Measurements from ENCODE around the gene RNF20. TPM values are rescaled to one million over a fixed set of nuclear protein-coding genes. Genes with fewer than 3 reads are reported as not detected.

The RNF20 gene
- polyA plus RNA-seq, 1 donor (not counting 4 experiments of a cell fraction or from before 2014, with no cell fraction given), result 28.8 TPM

GRCh38 chr9:101536351-101536750 lies 2.7 kb downstream of the RNF20 start:
- Histone ChIP-seq H3K27me3 (ENCODE audit: control insufficient read depth, extremely low read depth, insufficient read depth, low read length) (no peaks in the 10 kb centered on the region), H3K4me3 (ENCODE audit: control insufficient read depth in 2 of 3, extremely low read depth in 1 of 3, insufficient read depth in 2 of 3, low read depth in 1 of 3, low read length in 3 of 3) (peak overlapping the region in 1 of 3 experiments; percentile 34), H2AFZ (ENCODE audit: control insufficient read depth, low read length) (no peak overlapping the region), H3K9me1 (ENCODE audit: control insufficient read depth, extremely low read depth, insufficient read depth, low read length) (no peaks in the 10 kb centered on the region), H3K36me3 (ENCODE audit: control insufficient read depth in 2 of 2, extremely low read depth in 1 of 2, insufficient read depth in 2 of 2, low read length in 2 of 2) (peaks cover 8 to 11% of the 10 kb centered on the region in 2 experiments), H3K4me2 (ENCODE audit: control insufficient read depth, extremely low read depth, insufficient read depth, low read depth, low read length) (peak overlapping the region; percentile 69), H4K20me1 (ENCODE audit: control insufficient read depth, extremely low read depth, insufficient read depth, low read length) (no peaks in the 10 kb centered on the region), H3K9me3 (ENCODE audit: control insufficient read depth, low read depth, low read length) (no peaks in the 10 kb centered on the region), H3K79me2 (ENCODE audit: control insufficient read depth, insufficient read depth, low read length) (peaks cover 22% of the 10 kb centered on the region), H3K4me1 (ENCODE audit: control insufficient read depth, extremely low read depth, insufficient read depth, low read length) (peaks cover 20% of the 10 kb centered on the region), H3K9ac (ENCODE audit: control insufficient read depth, extremely low read depth, insufficient read depth, low read length) (no peak overlapping the region), H3K27ac (ENCODE audit: control insufficient read depth, insufficient read depth, low read length) (peak overlapping the region; percentile 69)
- DNase-seq (ENCODE audit: low read depth, low spot score) (no peak), FAIRE-seq (no peak)
- no peak for TF ChIP-seq EZH2 (IDR thresholded peaks at IDR 0.05; ENCODE audit: low read length)
- TF ChIP-seq, protein P1, sequence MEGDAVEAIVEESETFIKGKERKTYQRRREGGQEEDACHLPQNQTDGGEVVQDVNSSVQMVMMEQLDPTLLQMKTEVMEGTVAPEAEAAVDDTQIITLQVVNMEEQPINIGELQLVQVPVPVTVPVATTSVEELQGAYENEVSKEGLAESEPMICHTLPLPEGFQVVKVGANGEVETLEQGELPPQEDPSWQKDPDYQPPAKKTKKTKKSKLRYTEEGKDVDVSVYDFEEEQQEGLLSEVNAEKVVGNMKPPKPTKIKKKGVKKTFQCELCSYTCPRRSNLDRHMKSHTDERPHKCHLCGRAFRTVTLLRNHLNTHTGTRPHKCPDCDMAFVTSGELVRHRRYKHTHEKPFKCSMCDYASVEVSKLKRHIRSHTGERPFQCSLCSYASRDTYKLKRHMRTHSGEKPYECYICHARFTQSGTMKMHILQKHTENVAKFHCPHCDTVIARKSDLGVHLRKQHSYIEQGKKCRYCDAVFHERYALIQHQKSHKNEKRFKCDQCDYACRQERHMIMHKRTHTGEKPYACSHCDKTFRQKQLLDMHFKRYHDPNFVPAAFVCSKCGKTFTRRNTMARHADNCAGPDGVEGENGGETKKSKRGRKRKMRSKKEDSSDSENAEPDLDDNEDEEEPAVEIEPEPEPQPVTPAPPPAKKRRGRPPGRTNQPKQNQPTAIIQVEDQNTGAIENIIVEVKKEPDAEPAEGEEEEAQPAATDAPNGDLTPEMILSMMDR (optimal IDR thresholded peaks at IDR 0.05 in 1 of 3, IDR thresholded peaks at IDR 0.05 in 1 of 3, conservative IDR thresholded peaks at IDR 0.05 in 1 of 3; ENCODE audit: extremely low read depth in 1 of 3, insufficient read depth in 2 of 3, low read length in 3 of 3), result no peak
- dilution Hi-C loops (cut with MboI; ENCODE audit: extremely low pct_ligation_motif_present, low sequenced_read_pairs), result no loop called here

- TF ChIP-seq, protein P1 (optimal IDR thresholded peaks at IDR 0.05 in 1 of 3, IDR thresholded peaks at IDR 0.05 in 1 of 3, conservative IDR thresholded peaks at IDR 0.05 in 1 of 3; ENCODE audit: extremely low read depth in 1 of 3, insufficient read depth in 2 of 3, low read length in 3 of 3), result no peak
- TF ChIP-seq EZH2 (IDR thresholded peaks at IDR 0.05; ENCODE audit: low read length), result no peak
- Histone ChIP-seq H2AFZ (ENCODE audit: control insufficient read depth, low read length) (no peak overlapping the region), H3K27ac (ENCODE audit: control insufficient read depth, insufficient read depth, low read length) (peak overlapping the region; percentile 69), H4K20me1 (ENCODE audit: control insufficient read depth, extremely low read depth, insufficient read depth, low read length) (no peaks in the 10 kb centered on the region), H3K79me2 (ENCODE audit: control insufficient read depth, insufficient read depth, low read length) (peaks cover 22% of the 10 kb centered on the region), H3K4me2 (ENCODE audit: control insufficient read depth, extremely low read depth, insufficient read depth, low read depth, low read length) (peak overlapping the region; percentile 69), H3K9me1 (ENCODE audit: control insufficient read depth, extremely low read depth, insufficient read depth, low read length) (no peaks in the 10 kb centered on the region), H3K27me3 (ENCODE audit: control insufficient read depth, extremely low read depth, insufficient read depth, low read length) (no peaks in the 10 kb centered on the region), H3K4me3 (ENCODE audit: control insufficient read depth in 2 of 3, extremely low read depth in 1 of 3, insufficient read depth in 2 of 3, low read depth in 1 of 3, low read length in 3 of 3) (peak overlapping the region in 1 of 3 experiments; percentile 34), H3K9me3 (ENCODE audit: control insufficient read depth, low read depth, low read length) (no peaks in the 10 kb centered on the region), H3K9ac (ENCODE audit: control insufficient read depth, extremely low read depth, insufficient read depth, low read length) (no peak overlapping the region), H3K36me3 (ENCODE audit: control insufficient read depth in 2 of 2, extremely low read depth in 1 of 2, insufficient read depth in 2 of 2, low read length in 2 of 2) (peaks cover 8 to 11% of the 10 kb centered on the region in 2 experiments), H3K4me1 (ENCODE audit: control insufficient read depth, extremely low read depth, insufficient read depth, low read length) (peaks cover 20% of the 10 kb centered on the region)
- FAIRE-seq (no peak), DNase-seq (ENCODE audit: low read depth, low spot score) (no peak)
- dilution Hi-C loops (cut with MboI; ENCODE audit: extremely low pct_ligation_motif_present, low sequenced_read_pairs), result no loop called here
These were observed 3.3 kb downstream of the RNF20 start for GRCh38 chr9:101536938-101537337.

All from keratinocyte (primary cell).